Measurements from ENCODE around the gene CRISP1. TPM values are rescaled to one million over a fixed set of nuclear protein-coding genes. Genes with fewer than 3 reads are reported as not detected.

Gene CRISP1
- total RNA-seq, 1 donor from 2014 or later: not detected

- Mint-ChIP-seq H3K4me1 (ENCODE audit: unreplicated experiment) (no peaks in the 10 kb centered on the region), H3K36me3 (ENCODE audit: low read depth, unreplicated experiment) (no peaks in the 10 kb centered on the region), H3K27me3 (ENCODE audit: unreplicated experiment) (no peaks in the 10 kb centered on the region), H3K4me3 (ENCODE audit: unreplicated experiment) (no peak overlapping the region), H3K27ac (ENCODE audit: unreplicated experiment) (no peak overlapping the region), H3K9me3 (ENCODE audit: unreplicated experiment) (no peaks in the 10 kb centered on the region)
- DNase-seq (ENCODE audit: low spot score): no peak
- TF ChIP-seq, protein P1, sequence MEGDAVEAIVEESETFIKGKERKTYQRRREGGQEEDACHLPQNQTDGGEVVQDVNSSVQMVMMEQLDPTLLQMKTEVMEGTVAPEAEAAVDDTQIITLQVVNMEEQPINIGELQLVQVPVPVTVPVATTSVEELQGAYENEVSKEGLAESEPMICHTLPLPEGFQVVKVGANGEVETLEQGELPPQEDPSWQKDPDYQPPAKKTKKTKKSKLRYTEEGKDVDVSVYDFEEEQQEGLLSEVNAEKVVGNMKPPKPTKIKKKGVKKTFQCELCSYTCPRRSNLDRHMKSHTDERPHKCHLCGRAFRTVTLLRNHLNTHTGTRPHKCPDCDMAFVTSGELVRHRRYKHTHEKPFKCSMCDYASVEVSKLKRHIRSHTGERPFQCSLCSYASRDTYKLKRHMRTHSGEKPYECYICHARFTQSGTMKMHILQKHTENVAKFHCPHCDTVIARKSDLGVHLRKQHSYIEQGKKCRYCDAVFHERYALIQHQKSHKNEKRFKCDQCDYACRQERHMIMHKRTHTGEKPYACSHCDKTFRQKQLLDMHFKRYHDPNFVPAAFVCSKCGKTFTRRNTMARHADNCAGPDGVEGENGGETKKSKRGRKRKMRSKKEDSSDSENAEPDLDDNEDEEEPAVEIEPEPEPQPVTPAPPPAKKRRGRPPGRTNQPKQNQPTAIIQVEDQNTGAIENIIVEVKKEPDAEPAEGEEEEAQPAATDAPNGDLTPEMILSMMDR (IDR thresholded peaks at IDR 0.05; ENCODE audit: unreplicated experiment): no peak
Measured at GRCh38 chr6:49841424-49841823, 24.9 kb downstream of the CRISP1 start.

GRCh38 chr6:49839957-49840356 is 26.4 kb downstream of the CRISP1 start:
- no peak overlapping the region for H3K4me3 Mint-ChIP-seq (ENCODE audit: unreplicated experiment)
- no peak for DNase-seq (ENCODE audit: low spot score)

DNA sequence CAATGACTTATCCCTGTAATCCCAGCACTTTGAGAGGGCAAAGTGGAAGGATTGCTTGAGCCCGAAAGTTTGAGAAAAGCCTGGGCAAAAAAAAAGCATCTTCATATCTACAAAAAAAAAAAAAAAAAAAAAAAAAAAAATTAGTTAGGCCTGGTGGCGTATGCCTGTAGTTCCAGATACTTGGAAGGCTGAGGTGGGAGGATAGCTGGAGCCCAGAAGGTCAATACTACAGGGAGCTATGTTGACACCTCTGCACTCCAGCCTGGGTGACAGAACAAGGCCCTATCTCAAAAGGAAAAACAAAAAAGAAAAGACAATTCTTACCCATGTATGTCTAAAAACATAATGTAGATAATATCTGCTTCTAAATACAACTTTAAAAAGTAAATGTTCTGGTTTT is 27.2 kb downstream of the CRISP1 start:
- H3K9me3 Mint-ChIP-seq (ENCODE audit: unreplicated experiment): no peaks in the 10 kb centered on the region
- no peak for DNase-seq (ENCODE audit: low spot score)
- TF ChIP-seq, protein P1 (IDR thresholded peaks at IDR 0.05; ENCODE audit: unreplicated experiment): no peak
- no peaks in the 10 kb centered on the region for H3K27me3 Mint-ChIP-seq (ENCODE audit: unreplicated experiment)
- no peaks in the 10 kb centered on the region for H3K4me1 Mint-ChIP-seq (ENCODE audit: unreplicated experiment)
- H3K36me3 Mint-ChIP-seq (ENCODE audit: low read depth, unreplicated experiment): no peaks in the 10 kb centered on the region
- no peak overlapping the region for H3K27ac Mint-ChIP-seq (ENCODE audit: unreplicated experiment)
- H3K4me3 Mint-ChIP-seq (ENCODE audit: unreplicated experiment): no peak overlapping the region

More at GRCh38 chr6:49839957-49840356, 26.4 kb downstream of the CRISP1 start:
- no peaks in the 10 kb centered on the region for H3K27me3 Mint-ChIP-seq (ENCODE audit: unreplicated experiment)
- H3K36me3 Mint-ChIP-seq (ENCODE audit: low read depth, unreplicated experiment): no peaks in the 10 kb centered on the region
- H3K4me1 Mint-ChIP-seq (ENCODE audit: unreplicated experiment): no peaks in the 10 kb centered on the region
- TF ChIP-seq, protein P1 (IDR thresholded peaks at IDR 0.05; ENCODE audit: unreplicated experiment): no peak
- no peak overlapping the region for H3K27ac Mint-ChIP-seq (ENCODE audit: unreplicated experiment)
- no peaks in the 10 kb centered on the region for H3K9me3 Mint-ChIP-seq (ENCODE audit: unreplicated experiment)

DNA sequence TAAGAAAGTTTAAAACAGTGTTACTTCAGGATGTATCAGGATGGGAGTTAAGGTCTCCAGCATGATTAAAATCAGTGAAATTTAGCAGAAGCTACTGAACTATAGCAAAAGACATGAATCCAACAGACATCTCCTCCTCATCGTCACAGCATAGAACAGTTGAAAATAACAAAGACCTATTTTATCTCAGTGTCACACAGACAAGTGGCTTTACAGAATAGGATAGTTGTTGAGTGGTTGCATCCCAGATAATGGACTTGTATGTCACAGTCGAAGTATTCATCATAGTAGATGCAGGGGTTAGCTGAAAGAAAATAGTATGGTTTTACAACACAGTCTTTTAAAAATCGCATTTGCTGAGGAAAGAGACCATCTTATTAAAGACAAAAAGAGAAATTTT is 31.2 kb downstream of the CRISP1 start:
- TF ChIP-seq, protein P1 (IDR thresholded peaks at IDR 0.05; ENCODE audit: unreplicated experiment): no peak
- Mint-ChIP-seq H3K4me3 (ENCODE audit: unreplicated experiment) (no peak overlapping the region), H3K4me1 (ENCODE audit: unreplicated experiment) (no peaks in the 10 kb centered on the region), H3K27me3 (ENCODE audit: unreplicated experiment) (no peaks in the 10 kb centered on the region), H3K9me3 (ENCODE audit: unreplicated experiment) (no peaks in the 10 kb centered on the region), H3K36me3 (ENCODE audit: low read depth, unreplicated experiment) (no peaks in the 10 kb centered on the region), H3K27ac (ENCODE audit: unreplicated experiment) (no peak overlapping the region)
- no peak for DNase-seq (ENCODE audit: low spot score)

DNA sequence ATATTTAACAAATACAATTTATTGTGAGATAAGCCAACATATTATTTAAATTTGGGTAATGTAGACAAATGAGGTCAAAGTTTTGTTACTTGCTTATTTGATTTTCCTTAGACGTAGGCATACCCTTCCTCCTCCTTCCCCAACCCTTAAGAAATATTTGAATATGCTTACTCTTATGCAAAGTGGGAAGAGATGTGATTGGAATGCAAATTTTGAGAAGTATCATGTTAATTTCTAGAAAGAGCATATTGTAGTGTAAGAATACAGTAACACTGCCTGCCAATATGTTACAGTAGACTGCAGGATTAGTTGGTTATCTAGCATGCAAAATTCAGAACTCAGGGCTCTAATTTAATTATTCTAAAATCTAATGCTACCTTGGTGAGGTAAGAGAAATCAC is 32.9 kb downstream of the CRISP1 start:
- H3K27ac Mint-ChIP-seq (ENCODE audit: unreplicated experiment): no peak overlapping the region
- no peak for DNase-seq (ENCODE audit: low spot score)
- no peaks in the 10 kb centered on the region for H3K36me3 Mint-ChIP-seq (ENCODE audit: low read depth, unreplicated experiment)
- H3K27me3 Mint-ChIP-seq (ENCODE audit: unreplicated experiment): no peaks in the 10 kb centered on the region
- no peaks in the 10 kb centered on the region for H3K4me1 Mint-ChIP-seq (ENCODE audit: unreplicated experiment)
- H3K4me3 Mint-ChIP-seq (ENCODE audit: unreplicated experiment): no peak overlapping the region
- H3K9me3 Mint-ChIP-seq (ENCODE audit: unreplicated experiment): no peaks in the 10 kb centered on the region
- TF ChIP-seq, protein P1 (IDR thresholded peaks at IDR 0.05; ENCODE audit: unreplicated experiment): no peak

All from endothelial cell (in vitro differentiated cells).